ENCODE results near the gene FGF14.

- TF ChIP-seq CTCF (IDR thresholded peaks at IDR 0.05; ENCODE audit: low read depth, low read length) (no peak), EZH2phosphoT487 (IDR thresholded peaks at IDR 0.05; ENCODE audit: low read depth) (no peak)
These were observed 526.8 kb downstream of the FGF14 start for GRCh38 chr13:101875091-101875490.
